Measurements from ENCODE around the gene CLCA1.

Gene CLCA1

GRCh38 chr1:86504895-86505563, 36.3 kb downstream of the CLCA1 start:
- DNase-seq, result no peak

GRCh38 chr1:86505564-86505902, 36.8 kb downstream of the CLCA1 start:
- DNase-seq, result no peak

- DNase-seq, result peak; percentile 33
Observed at GRCh38 chr1:86507935-86508582, 39.3 kb downstream of the CLCA1 start.

DNA sequence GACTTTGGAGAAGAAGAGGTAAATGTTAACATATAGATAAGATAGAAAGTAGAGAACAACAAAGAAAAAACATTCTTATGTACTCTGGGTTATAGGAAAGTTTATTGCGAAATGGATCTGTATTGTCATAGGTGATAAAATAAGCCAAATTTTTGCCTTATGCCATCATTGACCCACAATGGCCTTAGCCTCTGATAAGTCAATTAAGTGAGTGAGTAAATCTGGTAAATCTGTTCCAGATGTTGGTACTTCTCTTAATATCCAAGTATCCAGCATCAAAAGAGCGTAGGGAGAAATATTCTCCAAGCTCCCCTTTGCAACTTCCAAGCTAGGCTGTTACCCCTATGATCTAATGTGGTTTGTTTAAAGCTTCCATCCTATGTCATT, 39.8 kb downstream of the CLCA1 start:
- no peak for DNase-seq

DNA sequence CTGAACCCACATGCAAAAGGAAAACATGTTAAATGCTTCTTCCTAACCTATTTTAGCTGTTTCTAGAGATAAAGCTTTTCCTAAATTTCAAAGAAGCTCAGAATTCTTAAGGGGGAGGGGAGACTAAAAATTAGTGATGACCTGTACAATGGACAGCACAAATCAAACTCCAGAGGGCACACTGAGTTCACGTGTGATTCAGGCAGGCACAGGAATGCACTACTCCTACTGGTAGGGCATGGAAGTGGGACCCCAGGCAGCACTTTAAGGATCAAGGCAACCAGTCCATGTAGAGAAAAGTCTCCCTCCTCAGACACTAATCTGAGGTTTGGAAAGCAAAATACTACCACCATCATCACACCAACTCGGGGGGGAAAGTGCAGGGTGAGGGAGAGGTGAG, 46.9 kb downstream of the CLCA1 start:
- DNase-seq, result no peak

DNA sequence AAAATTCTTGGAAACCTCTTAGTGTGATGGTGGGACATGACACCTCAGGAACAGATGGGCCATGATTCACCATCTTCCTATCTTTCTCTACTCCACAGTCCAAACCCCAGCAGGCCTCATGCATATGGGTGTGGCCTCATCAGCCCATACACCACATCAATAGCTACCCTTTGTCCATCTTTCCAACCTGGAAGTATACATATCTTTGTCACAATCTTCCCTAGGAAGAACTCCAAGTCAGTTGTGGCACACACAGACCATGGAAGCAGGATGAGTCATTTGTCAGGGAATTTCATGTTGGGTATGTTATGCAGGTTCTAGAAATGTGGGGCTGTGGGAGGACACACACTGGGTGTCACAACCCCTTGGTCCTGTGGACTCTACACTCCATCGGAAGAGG, 47.6 kb downstream of the CLCA1 start:
- DNase-seq, result no peak

DNA sequence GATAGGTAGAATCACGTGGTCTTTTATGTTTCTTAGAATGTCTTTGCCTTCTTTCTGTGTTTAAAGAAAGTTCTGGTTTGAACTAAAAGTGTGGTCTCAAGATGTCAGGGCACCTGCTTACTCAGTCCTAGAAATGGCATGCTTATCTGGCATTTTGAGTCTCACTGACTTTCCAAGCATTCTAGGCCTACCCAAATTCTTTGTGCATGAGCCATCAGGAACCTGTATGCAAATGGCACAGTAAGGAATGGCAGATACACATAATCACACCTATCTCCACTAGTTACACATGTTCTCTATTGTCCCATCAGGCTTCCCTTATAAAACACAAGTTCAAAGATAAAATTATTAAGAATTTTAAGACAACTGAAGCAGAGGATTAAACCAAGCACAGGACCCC, 48.6 kb downstream of the CLCA1 start:
- DNase-seq, result no peak

DNA sequence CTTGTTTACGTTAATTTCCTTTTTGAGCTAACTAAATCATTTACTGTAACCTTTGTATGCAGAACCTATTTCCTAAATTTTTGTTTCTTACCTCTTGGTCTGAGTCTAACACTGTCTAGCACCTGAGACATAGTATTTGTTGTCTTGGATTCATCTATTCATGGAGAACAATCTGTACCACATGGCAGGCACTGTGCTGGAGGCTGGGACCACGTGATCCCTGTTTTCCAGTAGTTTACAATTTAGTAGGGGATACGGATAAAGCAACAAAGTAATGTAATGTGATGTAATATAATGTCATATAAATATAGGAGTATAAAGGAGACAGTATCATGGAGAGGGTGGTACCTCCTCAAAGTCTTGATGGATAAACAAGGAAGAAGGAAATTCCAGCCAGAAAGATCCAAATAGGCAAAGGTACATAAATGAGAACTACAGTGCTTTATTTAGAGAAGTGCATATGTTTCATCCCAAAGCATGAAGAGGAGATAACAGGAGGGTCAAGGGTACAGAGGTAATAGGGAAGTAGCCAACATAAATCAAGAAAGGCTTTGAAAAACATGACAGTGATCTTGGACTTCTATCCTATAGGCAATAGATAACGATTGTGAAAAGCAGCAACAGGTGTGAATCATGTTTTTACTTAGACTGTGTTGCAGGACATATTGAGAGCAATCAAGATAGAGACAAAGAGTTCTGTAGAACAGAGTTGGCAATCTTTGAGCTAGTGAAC, 52.2 kb downstream of the CLCA1 start:
- no peak for DNase-seq

GRCh38 chr1:86521522-86521891, 52.8 kb downstream of the CLCA1 start:
- no peak for DNase-seq

- no peak for DNase-seq
Observed at GRCh38 chr1:86522240-86522639, 53.5 kb downstream of the CLCA1 start.

GRCh38 chr1:86523670-86524354, 55.1 kb downstream of the CLCA1 start:
- DNase-seq, result no peak

DNA sequence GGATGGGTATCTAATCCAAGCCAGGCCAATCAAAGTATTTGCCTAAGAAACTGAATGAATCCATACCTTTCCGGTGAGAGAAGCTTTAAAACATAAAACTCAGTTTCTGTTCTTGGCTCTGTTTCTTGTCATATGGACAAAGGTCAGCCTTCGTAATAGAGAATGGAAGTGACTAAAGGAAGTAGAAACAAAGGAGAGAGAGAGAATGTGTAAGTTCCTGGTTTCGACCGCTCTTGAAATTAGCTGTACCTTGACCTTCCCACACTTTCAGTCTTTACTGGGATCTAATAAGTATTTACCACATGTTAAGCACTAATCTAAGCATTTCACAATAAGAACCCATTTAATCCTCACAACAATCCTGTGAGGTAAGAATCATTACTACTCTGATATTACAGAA, 58.6 kb downstream of the CLCA1 start:
- no peak for DNase-seq

GRCh38 chr1:86530211-86530845, 61.6 kb downstream of the CLCA1 start:
- DNase-seq, result no peak

GRCh38 chr1:86537928-86538695, 69.4 kb downstream of the CLCA1 start:
- DNase-seq, result no peak

DNA sequence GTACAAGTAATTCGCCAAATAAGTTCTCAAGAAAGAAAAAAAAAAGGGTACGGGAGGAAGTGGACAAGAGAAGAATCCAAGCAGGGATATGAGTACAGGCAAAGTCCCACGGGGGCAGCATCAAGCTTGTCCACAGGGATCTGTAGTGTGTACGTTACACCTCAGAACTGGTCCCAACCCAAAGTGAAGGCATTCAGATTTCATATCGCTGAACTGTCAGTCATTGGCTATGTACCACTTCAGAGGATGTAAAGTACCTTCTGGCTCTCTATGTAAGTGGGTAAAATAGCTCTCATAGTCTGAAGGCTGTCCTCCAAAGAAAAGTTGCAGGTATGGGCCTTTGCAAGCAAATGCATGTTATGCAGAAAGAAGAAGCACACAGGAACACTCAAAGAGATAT, 70.0 kb downstream of the CLCA1 start:
- DNase-seq, result no peak

DNA sequence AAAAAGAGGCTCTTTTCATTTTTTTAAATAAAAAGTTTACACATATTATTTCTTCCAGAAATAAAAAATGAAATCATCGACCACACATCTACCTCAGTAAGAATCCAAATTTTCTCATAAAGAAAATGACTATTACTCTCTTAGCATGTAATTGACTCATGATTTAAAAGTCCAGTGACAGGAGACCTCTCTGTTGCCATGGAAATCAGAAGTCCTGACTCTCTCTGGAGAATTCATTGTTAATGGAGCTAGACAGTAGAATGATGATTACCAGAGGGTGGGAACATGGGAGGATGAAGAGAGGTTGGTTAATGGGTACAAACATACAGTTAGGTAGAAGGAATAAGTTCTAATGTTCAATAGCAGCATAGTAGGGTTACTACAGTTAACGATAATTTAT, 73.1 kb downstream of the CLCA1 start:
- no peak for DNase-seq

DNA sequence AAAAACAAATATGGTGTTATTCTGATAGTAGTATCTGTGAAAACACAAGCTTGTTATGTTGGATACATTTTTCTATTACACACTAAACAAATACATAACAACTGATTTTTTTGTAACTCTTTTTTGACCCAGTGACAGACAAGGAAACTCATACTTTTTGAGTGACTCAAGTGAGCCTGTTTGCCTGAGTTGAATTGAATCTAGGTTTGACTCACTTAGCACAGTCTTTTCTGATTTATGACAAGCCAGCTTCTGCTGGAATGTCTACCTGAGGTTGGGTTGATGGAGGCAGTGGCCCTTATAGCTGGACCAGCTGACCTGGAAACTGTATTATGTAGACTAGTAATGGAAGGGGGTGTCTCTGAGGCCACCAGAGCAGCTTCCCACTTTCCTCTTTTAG, 73.9 kb downstream of the CLCA1 start:
- DNase-seq, result no peak

- DNase-seq, result no peak
Observed at GRCh38 chr1:86546787-86547221, 78.1 kb downstream of the CLCA1 start, which contains the start of gene CLCA4. Gene CLCA4, plus strand, starts transcription at chr1:86547078. Its CDS starts 42 bp downstream, at chr1:86547120.

DNA sequence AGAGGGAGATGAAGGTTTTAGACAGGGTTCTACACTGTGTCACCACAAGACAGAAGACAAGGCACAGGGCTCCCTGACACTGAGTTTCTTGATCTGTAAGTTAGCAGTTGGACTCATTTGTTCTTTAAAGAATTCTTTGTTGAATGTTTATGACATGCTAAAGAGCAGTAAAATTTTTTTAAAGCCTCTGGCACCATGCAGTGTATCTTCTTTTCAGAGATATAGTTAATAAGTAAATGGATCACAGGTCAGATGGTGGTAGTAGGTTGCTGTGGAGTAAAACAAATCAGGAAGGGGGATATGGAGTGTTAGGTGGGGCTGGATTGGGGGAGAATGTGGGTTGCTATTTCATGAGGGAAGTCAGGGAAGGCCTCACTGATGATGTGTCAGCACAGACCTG, 80.1 kb downstream of the CLCA1 start:
- DNase-seq, result no peak
